IPS-NIHi7 (cell line): ENCODE measurements around the gene PRMT1.
"Not testable (repeated sequence)": the region's sequence is repeated elsewhere in the genome, so short reads cannot be mapped to it uniquely, and the experiment has no call there.

Source experiments
- DNase-seq: peaks from one replicate; pipeline ENCODE4 v3.0.0; 2012; ENCODE audit warnings: mixed read lengths; ENCODE audit errors: extremely low spot score

Gene PRMT1

GRCh38 chr19:49719420-49719819, 42.3 kb downstream of the PRMT1 start:
- not testable (repeated sequence) for DNase-seq

GRCh38 chr19:49727217-49728030, 50.4 kb downstream of the PRMT1 start:
- DNase-seq: no peak

GRCh38 chr19:49730166-49730565, 53.1 kb downstream of the PRMT1 start:
- DNase-seq: no peak
